OCI-LY1 (cell line): ENCODE data around the gene AUP1.

ENCODE experiments used
- H2AFZ ChIP-seq: fragments of 200-600 bp; sonication (generic), shearing (Covaris generic); 2 replicates; pipeline ENCODE4 v1.6.0; 2014; ENCODE audit warnings: antibody characterized with exemption, mild to moderate bottlenecking, low read length
- H3F3A ChIP-seq: fragments of 200-600 bp; sonication (generic), shearing (Covaris generic); 2 replicates; pipeline ENCODE4 v1.6.0; 2014; ENCODE audit warnings: mild to moderate bottlenecking, antibody characterized with exemption, low read length, moderate library complexity; ENCODE audit not compliant: insufficient read depth
- H3K27ac ChIP-seq: fragments of 200-600 bp; sonication (generic); 2 replicates; pipeline ENCODE4 v1.5.1; 2014; ENCODE audit warnings: low read length, mixed run types, mild to moderate bottlenecking, low read depth; ENCODE audit not compliant: poor library complexity, severe bottlenecking
- H3K27me3 ChIP-seq: fragments of 200-600 bp; sonication (generic); 2 replicates; pipeline ENCODE4 v1.6.0; 2014; ENCODE audit warnings: antibody characterized with exemption, mild to moderate bottlenecking, low read length, moderate library complexity; ENCODE audit not compliant: insufficient read depth
- H3K36me3 ChIP-seq: fragments of 200-600 bp; sonication (generic); 2 replicates; pipeline ENCODE4 v1.6.1; 2014; ENCODE audit warnings: mild to moderate bottlenecking, antibody characterized with exemption, low read length, moderate library complexity, mixed read lengths; ENCODE audit not compliant: insufficient read depth
- H3K4me1 ChIP-seq: fragments of 200-600 bp; sonication (generic); 2 replicates; pipeline ENCODE4 v1.5.1; 2014; ENCODE audit warnings: mild to moderate bottlenecking, low read length, moderate library complexity; ENCODE audit not compliant: insufficient read depth, severe bottlenecking
- H3K4me2 ChIP-seq: fragments of 200-600 bp; sonication (generic), shearing (Covaris generic); 2 replicates; pipeline ENCODE4 v1.6.1; 2014; ENCODE audit warnings: low read length
- H3K4me3 ChIP-seq: fragments of 200-600 bp; sonication (generic); 2 replicates; pipeline ENCODE4 v1.5.1; 2014; ENCODE audit warnings: low read length, low read depth, mild to moderate bottlenecking, mixed read lengths; ENCODE audit not compliant: poor library complexity, severe bottlenecking
- H3K79me2 ChIP-seq: fragments of 200-600 bp; shearing (Covaris generic); 2 replicates; pipeline ENCODE4 v1.6.1; 2016; ENCODE audit warnings: mixed run types, low read length, mixed read lengths; ENCODE audit not compliant: insufficient read depth
- H3K9ac ChIP-seq: fragments of 200-600 bp; sonication (generic), shearing (Covaris generic); 2 replicates; pipeline ENCODE4 v1.6.1; 2014; ENCODE audit warnings: mild to moderate bottlenecking, low read length, mixed read lengths
- H3K9me2 ChIP-seq: fragments of 200-600 bp; sonication (generic), shearing (Covaris generic); 2 replicates; pipeline ENCODE4 v1.6.1; 2014; ENCODE audit warnings: low read depth, mild to moderate bottlenecking, low read length, mixed read lengths
- H3K9me3 ChIP-seq: fragments of 200-600 bp; shearing (Covaris generic); 2 replicates; pipeline ENCODE4 v1.6.1; 2014; ENCODE audit warnings: low read length, mixed read lengths
- H4K20me1 ChIP-seq: fragments of 200-600 bp; sonication (generic), shearing (Covaris generic); 2 replicates; pipeline ENCODE4 v1.6.0; 2016; ENCODE audit warnings: mild to moderate bottlenecking, low read length; ENCODE audit not compliant: insufficient read depth
- CTCF ChIP-seq: fragments of 200-600 bp; sonication (generic), shearing (Covaris generic); IDR thresholded peaks from 2 replicates; pipeline ENCODE4 v1.5.1; 2017; ENCODE audit warnings: mild to moderate bottlenecking, antibody characterized with exemption, low read length, moderate library complexity, mixed read lengths
- EZH2 ChIP-seq: fragments of 200-600 bp; sonication (generic), shearing (Covaris generic); IDR thresholded peaks from 2 replicates; pipeline ENCODE4 v1.8.0; 2017; ENCODE audit warnings: borderline replicate concordance, mixed run types, mild to moderate bottlenecking, antibody characterized with exemption, low read length, moderate library complexity, mixed read lengths

Gene AUP1

GRCh38 chr2:74513605-74514367 lies 15.7 kb downstream of the AUP1 start:
- H4K20me1 ChIP-seq, result no peaks in the 10 kb centered on the region
- no peak overlapping the region for H3K27ac ChIP-seq
- no peaks in the 10 kb centered on the region for H3K79me2 ChIP-seq
- no peaks in the 10 kb centered on the region for H3K9me3 ChIP-seq
- peaks cover 7% of the 10 kb centered on the region; the same call in 1 of the 2 replicates for H3K27me3 ChIP-seq
- no peak overlapping the region for H3K4me3 ChIP-seq
- H3K9me2 ChIP-seq, result no peaks in the 10 kb centered on the region
- H3K36me3 ChIP-seq, result no peaks in the 10 kb centered on the region
- H3K4me1 ChIP-seq, result peaks cover 10% of the 10 kb centered on the region
- no peak overlapping the region for H3K9ac ChIP-seq
- TF ChIP-seq EZH2 (no peak), CTCF (no peak)
- H3K4me2 ChIP-seq, result no peak overlapping the region
- H2AFZ ChIP-seq, result no peak overlapping the region
- no peaks in the 10 kb centered on the region for H3F3A ChIP-seq

GRCh38 chr2:74512744-74513604 lies 16.5 kb downstream of the AUP1 start:
- Histone ChIP-seq H3K4me1 (peaks cover 16% of the 10 kb centered on the region), H3K27me3 (peaks cover 4% of the 10 kb centered on the region; the same call in 1 of the 2 replicates), H3K4me2 (no peak overlapping the region)

More at GRCh38 chr2:74512744-74513604, 16.5 kb downstream of the AUP1 start:
- Histone ChIP-seq H3K27ac (no peak overlapping the region), H3K9me2 (no peaks in the 10 kb centered on the region), H3K79me2 (no peaks in the 10 kb centered on the region), H3K9me3 (no peaks in the 10 kb centered on the region), H3K9ac (no peak overlapping the region), H3F3A (no peaks in the 10 kb centered on the region), H4K20me1 (no peaks in the 10 kb centered on the region), H2AFZ (no peak overlapping the region), H3K36me3 (no peaks in the 10 kb centered on the region), H3K4me3 (no peak overlapping the region)
- TF ChIP-seq EZH2 (no peak), CTCF (no peak)
